Parathyroid adenoma (tissue), 2 donors: ENCODE data around the gene IL1RAPL1.

Experiments used
- H2AFZ ChIP-seq: fragments of 300-600 bp; sonication (generic); one replicate; pipeline ENCODE4 v1.7.0; 2017; ENCODE audit warnings: antibody characterized with exemption, mild to moderate bottlenecking
- H3K27ac ChIP-seq: fragments of 300-600 bp; sonication (generic); one replicate; pipeline ENCODE4 v1.7.0; 2017
- H3K27me3 ChIP-seq: fragments of 300-600 bp; sonication (generic); one replicate; pipeline ENCODE4 v1.7.0; 2017; ENCODE audit warnings: low read length; ENCODE audit not compliant: control insufficient read depth, insufficient read depth
- H3K36me3 ChIP-seq: fragments of 300-600 bp; sonication (generic); one replicate; pipeline ENCODE4 v1.7.0; 2017; ENCODE audit warnings: low read length; ENCODE audit not compliant: control insufficient read depth, insufficient read depth
- H3K4me1 ChIP-seq: fragments of 300-600 bp; sonication (generic); one replicate; pipeline ENCODE4 v1.7.0; 2017; ENCODE audit warnings: control low read depth
- H3K4me2 ChIP-seq: fragments of 300-600 bp; sonication (generic); one replicate; pipeline ENCODE4 v1.7.0; 2017; ENCODE audit warnings: low read length
- H3K4me3 ChIP-seq: fragments of 300-600 bp; sonication (generic); one replicate; pipeline ENCODE4 v1.7.0; 2017; ENCODE audit warnings: low read depth, low read length
- H3K79me2 ChIP-seq: fragments of 300-600 bp; sonication (generic); one replicate; pipeline ENCODE4 v1.7.0; 2017; ENCODE audit warnings: control low read depth
- H3K9ac ChIP-seq: fragments of 300-600 bp; sonication (generic); one replicate; pipeline ENCODE4 v1.7.0; 2017; ENCODE audit warnings: mild to moderate bottlenecking
- H3K9me3 ChIP-seq: fragments of 300-600 bp; sonication (generic); one replicate; pipeline ENCODE4 v1.7.0; 2017; ENCODE audit warnings: low read length; ENCODE audit not compliant: control insufficient read depth
- TF ChIP-seq, protein P1 (sequence below): fragments of 300-600 bp; sonication (generic); IDR thresholded peaks from one replicate; pipeline ENCODE4 v1.7.0; 2017; ENCODE audit warnings: antibody characterized with exemption, mild to moderate bottlenecking
- donor health status: primary hyperparathyroidism.

IL1RAPL1 gene

GRCh38 chrX:29461039-29461438, 873.8 kb downstream of the IL1RAPL1 start:
- no peak overlapping the region for H2AFZ ChIP-seq
- no peaks in the 10 kb centered on the region for H3K9me3 ChIP-seq
- H3K27ac ChIP-seq, result no peak overlapping the region
- TF ChIP-seq, protein P1, sequence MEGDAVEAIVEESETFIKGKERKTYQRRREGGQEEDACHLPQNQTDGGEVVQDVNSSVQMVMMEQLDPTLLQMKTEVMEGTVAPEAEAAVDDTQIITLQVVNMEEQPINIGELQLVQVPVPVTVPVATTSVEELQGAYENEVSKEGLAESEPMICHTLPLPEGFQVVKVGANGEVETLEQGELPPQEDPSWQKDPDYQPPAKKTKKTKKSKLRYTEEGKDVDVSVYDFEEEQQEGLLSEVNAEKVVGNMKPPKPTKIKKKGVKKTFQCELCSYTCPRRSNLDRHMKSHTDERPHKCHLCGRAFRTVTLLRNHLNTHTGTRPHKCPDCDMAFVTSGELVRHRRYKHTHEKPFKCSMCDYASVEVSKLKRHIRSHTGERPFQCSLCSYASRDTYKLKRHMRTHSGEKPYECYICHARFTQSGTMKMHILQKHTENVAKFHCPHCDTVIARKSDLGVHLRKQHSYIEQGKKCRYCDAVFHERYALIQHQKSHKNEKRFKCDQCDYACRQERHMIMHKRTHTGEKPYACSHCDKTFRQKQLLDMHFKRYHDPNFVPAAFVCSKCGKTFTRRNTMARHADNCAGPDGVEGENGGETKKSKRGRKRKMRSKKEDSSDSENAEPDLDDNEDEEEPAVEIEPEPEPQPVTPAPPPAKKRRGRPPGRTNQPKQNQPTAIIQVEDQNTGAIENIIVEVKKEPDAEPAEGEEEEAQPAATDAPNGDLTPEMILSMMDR, result no peak
- no peaks in the 10 kb centered on the region for H3K36me3 ChIP-seq
- no peak overlapping the region for H3K4me3 ChIP-seq
- H3K27me3 ChIP-seq, result no peaks in the 10 kb centered on the region
- no peak overlapping the region for H3K4me2 ChIP-seq
- no peaks in the 10 kb centered on the region for H3K4me1 ChIP-seq
- no peak overlapping the region for H3K9ac ChIP-seq
- H3K79me2 ChIP-seq, result no peaks in the 10 kb centered on the region

- H2AFZ ChIP-seq, result no peak overlapping the region
- no peaks in the 10 kb centered on the region for H3K36me3 ChIP-seq
- no peaks in the 10 kb centered on the region for H3K9me3 ChIP-seq
- no peaks in the 10 kb centered on the region for H3K4me1 ChIP-seq
- H3K4me2 ChIP-seq, result no peak overlapping the region
- H3K27ac ChIP-seq, result no peak overlapping the region
- no peaks in the 10 kb centered on the region for H3K27me3 ChIP-seq
- H3K79me2 ChIP-seq, result no peaks in the 10 kb centered on the region
- no peak overlapping the region for H3K9ac ChIP-seq
- TF ChIP-seq, protein P1, result no peak
- H3K4me3 ChIP-seq, result no peak overlapping the region
Measured at GRCh38 chrX:29466456-29466855, 879.2 kb downstream of the IL1RAPL1 start.

DNA sequence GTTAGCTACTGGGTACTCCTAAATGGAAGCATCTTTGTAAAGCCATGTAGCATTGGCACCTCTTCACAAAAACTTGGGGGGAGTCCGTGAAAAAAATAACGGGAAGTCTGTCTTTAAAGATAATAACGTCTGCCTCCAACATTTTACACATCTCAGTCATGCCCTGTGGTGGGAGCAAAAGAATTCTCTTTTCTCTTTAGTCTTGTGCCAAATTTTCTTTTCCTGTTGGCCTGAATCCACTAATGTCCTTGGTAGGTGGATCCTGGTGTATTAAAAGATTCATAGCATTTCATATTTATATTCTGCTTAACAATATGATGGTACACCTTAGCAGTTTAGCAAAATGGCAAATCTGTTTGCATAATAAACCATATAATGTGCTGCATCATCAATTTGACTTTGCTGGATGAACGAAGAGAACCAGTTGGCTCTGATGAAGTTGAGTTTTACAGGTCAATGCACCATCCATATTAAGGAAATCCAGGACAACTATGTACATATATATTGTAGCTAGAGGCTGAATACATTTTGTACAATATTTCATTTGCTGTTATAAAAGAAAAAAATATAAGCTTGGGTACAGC, 881.8 kb downstream of the IL1RAPL1 start:
- H3K36me3 ChIP-seq, result no peaks in the 10 kb centered on the region
- no peak overlapping the region for H3K4me3 ChIP-seq
- no peak overlapping the region for H3K27ac ChIP-seq
- H3K79me2 ChIP-seq, result no peaks in the 10 kb centered on the region
- H3K9me3 ChIP-seq, result no peaks in the 10 kb centered on the region
- no peaks in the 10 kb centered on the region for H3K27me3 ChIP-seq
- H2AFZ ChIP-seq, result no peak overlapping the region
- H3K9ac ChIP-seq, result no peak overlapping the region
- no peaks in the 10 kb centered on the region for H3K4me1 ChIP-seq
- H3K4me2 ChIP-seq, result no peak overlapping the region
- TF ChIP-seq, protein P1, result no peak

GRCh38 chrX:29470030-29470429, 882.8 kb downstream of the IL1RAPL1 start:
- Histone ChIP-seq H3K36me3 (no peaks in the 10 kb centered on the region), H3K9ac (no peak overlapping the region), H3K27ac (no peak overlapping the region), H2AFZ (no peak overlapping the region), H3K4me1 (no peaks in the 10 kb centered on the region), H3K9me3 (no peaks in the 10 kb centered on the region), H3K4me3 (no peak overlapping the region), H3K79me2 (no peaks in the 10 kb centered on the region), H3K4me2 (no peak overlapping the region), H3K27me3 (no peaks in the 10 kb centered on the region)
- TF ChIP-seq, protein P1, result no peak

DNA sequence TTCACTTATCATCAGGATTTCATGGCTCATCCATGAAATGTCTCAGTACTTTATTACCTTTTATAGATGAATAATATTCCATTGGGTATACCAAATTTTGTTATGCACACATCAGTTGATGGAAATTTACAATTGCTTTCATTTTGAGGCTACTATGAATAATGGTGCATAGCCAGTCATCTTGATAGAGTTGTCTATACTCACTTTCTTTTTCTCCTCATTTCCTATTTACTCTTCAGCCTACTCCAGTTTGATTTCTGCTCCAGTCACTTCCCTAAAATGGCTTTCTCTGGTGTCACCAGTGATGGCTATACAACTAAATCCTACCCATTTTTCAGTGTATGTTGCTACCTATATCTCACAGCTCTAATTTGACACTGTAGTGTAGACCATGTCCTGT, 884.6 kb downstream of the IL1RAPL1 start:
- no peak overlapping the region for H3K4me3 ChIP-seq
- H3K27me3 ChIP-seq, result no peaks in the 10 kb centered on the region
- H3K79me2 ChIP-seq, result no peaks in the 10 kb centered on the region
- H3K4me1 ChIP-seq, result no peaks in the 10 kb centered on the region
- H3K9me3 ChIP-seq, result no peaks in the 10 kb centered on the region
- H3K9ac ChIP-seq, result no peak overlapping the region
- no peak overlapping the region for H3K4me2 ChIP-seq
- no peak overlapping the region for H2AFZ ChIP-seq
- no peaks in the 10 kb centered on the region for H3K36me3 ChIP-seq
- TF ChIP-seq, protein P1, result no peak
- no peak overlapping the region for H3K27ac ChIP-seq
